ENCODE measurements around the gene OR11H7.
A peak's percentile ranks its signal among the peaks of the same experiment; 100 is the strongest.
"Not testable (repeated sequence)": the region's sequence is repeated elsewhere in the genome, so short reads cannot be mapped to it uniquely, and the experiment has no call there.

The OR11H7 gene

DNA sequence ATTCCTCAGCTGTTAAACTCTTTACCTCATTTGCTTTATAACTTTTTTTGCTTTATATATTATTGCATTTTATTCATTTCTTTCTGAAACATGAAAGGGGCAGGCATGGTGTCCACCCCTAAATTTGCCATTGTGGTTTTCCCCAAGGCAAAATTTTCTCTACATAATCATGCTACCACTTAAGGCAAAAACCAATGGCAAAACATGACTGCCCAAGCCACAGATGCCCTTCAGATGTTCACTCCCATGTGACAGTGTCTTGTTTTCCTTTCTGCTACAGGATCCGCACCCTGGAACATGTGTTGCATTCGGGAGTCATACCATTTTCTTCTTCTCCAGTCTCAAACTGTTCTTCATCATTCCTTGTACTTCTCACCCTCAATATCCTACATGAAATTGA lies 48.6 kb downstream of the OR11H7 start:
- no peak for TF ChIP-seq CTCF (IDR thresholded peaks at IDR 0.05; ENCODE audit: low read length, missing control alignments)
- H3K4me3 ChIP-seq (replicated peaks; ENCODE audit: low read depth, low read length): no peak overlapping the region
- DNase-seq (ENCODE audit: low read depth): no peak

- DNase-seq (ENCODE audit: low read depth): peak; percentile 60
- H3K4me3 ChIP-seq (replicated peaks; ENCODE audit: low read depth, low read length): no peak overlapping the region
- TF ChIP-seq CTCF (IDR thresholded peaks at IDR 0.05; ENCODE audit: low read length, missing control alignments): no peak
Observed at GRCh38 chr14:20278414-20278813, 49.6 kb downstream of the OR11H7 start.

GRCh38 chr14:20280265-20280664 lies 51.5 kb downstream of the OR11H7 start:
- not testable (repeated sequence) for DNase-seq (ENCODE audit: low read depth); H3K4me3 ChIP-seq (replicated peaks; ENCODE audit: low read depth, low read length)

Data from fibroblast of pulmonary artery (primary cell).